Stimulated activated CD4-positive, alpha-beta T cell treated with anti-CD3 and anti-CD28 coated beads, TNF-alpha, amount 100 ng/mL, for 48 hours (primary cell): ENCODE measurements around the gene MT1F.

Experiments
- DNase-seq, 3 donors: peaks; one replicate each; pipeline ENCODE4 v3.0.0-alpha.2; 2020; ENCODE audit warnings: low read depth in 3 of 3

The MT1F gene

GRCh38 chr16:56625943-56626654 lies 31.7 kb upstream of the MT1F start:
- DNase-seq: no peak

GRCh38 chr16:56626685-56627084 lies 31.1 kb upstream of the MT1F start:
- DNase-seq: no peak

- DNase-seq: no peak
Measured at GRCh38 chr16:56628486-56629350, 29.0 kb upstream of the MT1F start.

- no peak for DNase-seq
Measured at GRCh38 chr16:56629531-56629930, 28.2 kb upstream of the MT1F start.

GRCh38 chr16:56630134-56630533 lies 27.6 kb upstream of the MT1F start:
- DNase-seq: no peak

- DNase-seq: no peak
Measured at GRCh38 chr16:56631197-56631596, 26.6 kb upstream of the MT1F start.

GRCh38 chr16:56631832-56632155 lies 26.0 kb upstream of the MT1F start:
- DNase-seq: no peak

GRCh38 chr16:56632156-56632847 lies 25.5 kb upstream of the MT1F start, which contains the start of gene MT1M:
TSS of gene MT1M (plus strand) at chr16:56632659. CDS start at chr16:56632732, 73 bp downstream.
- DNase-seq: no peak

- DNase-seq: no peak
Measured at GRCh38 chr16:56632848-56633365, 24.9 kb upstream of the MT1F start.

GRCh38 chr16:56633535-56633934 lies 24.2 kb upstream of the MT1F start:
- DNase-seq: no peak

- DNase-seq: no peak
Measured at GRCh38 chr16:56634715-56635440, 22.9 kb upstream of the MT1F start.

- DNase-seq: no peak
Measured at GRCh38 chr16:56635441-56635967, 22.3 kb upstream of the MT1F start.

GRCh38 chr16:56636616-56637413 lies 20.9 kb upstream of the MT1F start:
- DNase-seq: no peak

GRCh38 chr16:56637814-56638750 lies 19.7 kb upstream of the MT1F start, which contains the start of gene MT1A:
TSS of gene MT1A (plus strand) at chr16:56638666. CDS start at chr16:56638739, 73 bp downstream.
- no peak for DNase-seq

GRCh38 chr16:56639045-56639444 lies 18.7 kb upstream of the MT1F start:
- DNase-seq: no peak

GRCh38 chr16:56640076-56640475 lies 17.7 kb upstream of the MT1F start:
- no peak for DNase-seq

- DNase-seq: no peak
Measured at GRCh38 chr16:56641166-56641565, 16.6 kb upstream of the MT1F start.

GRCh38 chr16:56643080-56643778 lies 14.5 kb upstream of the MT1F start:
- DNase-seq: peak; percentile 59 to 72 (median 70)

- DNase-seq: no peak
Measured at GRCh38 chr16:56643833-56644232, 13.9 kb upstream of the MT1F start.
